GM19238 (cell line): ENCODE results near the gene PARK7.
"Not testable (repeated sequence)": the region's sequence is repeated elsewhere in the genome, so short reads cannot be mapped to it uniquely, and the experiment has no call there.

Experiments
- DNase-seq: peaks from one replicate; pipeline ENCODE4 v3.0.0; 2011; ENCODE audit warnings: low spot score; ENCODE audit not compliant: insufficient read length

Gene PARK7

GRCh38 chr1:7961216-7962013 lies at the start of gene PARK7:
Gene PARK7 (plus strand): TSS chr1:7961711. CDS start chr1:7962786, 1,075 bp downstream.
- peak; percentile 92 for DNase-seq

- DNase-seq = no peak
These were observed 49.4 kb upstream of the PARK7 start for GRCh38 chr1:7912145-7912544.

GRCh38 chr1:7912743-7913557 lies 48.6 kb upstream of the PARK7 start:
- peak; percentile 26 for DNase-seq

GRCh38 chr1:7915826-7916500 lies 45.5 kb upstream of the PARK7 start:
- DNase-seq = no peak

GRCh38 chr1:7916501-7916830 lies 45.0 kb upstream of the PARK7 start:
- no peak for DNase-seq

GRCh38 chr1:7917971-7918370 lies 43.5 kb upstream of the PARK7 start:
- not testable (repeated sequence) for DNase-seq

GRCh38 chr1:7919880-7920279 lies 41.6 kb upstream of the PARK7 start:
- DNase-seq = no peak

- DNase-seq = no peak
These were observed 39.7 kb upstream of the PARK7 start for GRCh38 chr1:7921796-7922195.

- no peak for DNase-seq
These were observed 39.2 kb upstream of the PARK7 start for GRCh38 chr1:7922301-7922700.

- not testable (repeated sequence) for DNase-seq
These were observed 34.5 kb upstream of the PARK7 start for GRCh38 chr1:7927061-7927460.

- no peak for DNase-seq
These were observed 33.3 kb upstream of the PARK7 start for GRCh38 chr1:7928247-7928646.

GRCh38 chr1:7929637-7930036 lies 31.9 kb upstream of the PARK7 start:
- no peak for DNase-seq

- no peak for DNase-seq
These were observed 30.7 kb upstream of the PARK7 start for GRCh38 chr1:7930645-7931445.

- no peak for DNase-seq
These were observed 30.1 kb upstream of the PARK7 start for GRCh38 chr1:7931446-7931812.

GRCh38 chr1:7932524-7933138 lies 28.9 kb upstream of the PARK7 start:
- DNase-seq = no peak

- DNase-seq = no peak
These were observed 23.4 kb upstream of the PARK7 start for GRCh38 chr1:7938070-7938469.

GRCh38 chr1:7940034-7940433 lies 21.5 kb upstream of the PARK7 start:
- no peak for DNase-seq

GRCh38 chr1:7940745-7941436 lies 20.6 kb upstream of the PARK7 start, which contains the start of gene TNFRSF9:
Gene TNFRSF9 (minus strand): TSS chr1:7940839. CDS start chr1:7939994, 845 bp downstream.
- peak; percentile 25 for DNase-seq

- no peak for DNase-seq
These were observed 20.1 kb upstream of the PARK7 start for GRCh38 chr1:7941437-7941793.

- peak; percentile 27 for DNase-seq
These were observed 19.1 kb upstream of the PARK7 start for GRCh38 chr1:7942214-7942921.
